Measurements from ENCODE around the gene ETV6. TPM values are rescaled to one million over a fixed set of nuclear protein-coding genes. Genes with fewer than 3 reads are reported as not detected.

ETV6 gene
- polyA plus RNA-seq, 2 of the 4 experiments (the other 2 are of a cell fraction) = 4.0 to 7.0 TPM

GRCh38 chr12:11895421-11896078, 246.1 kb downstream of the ETV6 start (continued):
- TF ChIP-seq REST (IDR thresholded peaks at IDR 0.05) (no peak), MAX (IDR thresholded peaks at IDR 0.05) (no peak), RAD21 (conservative IDR thresholded peaks at IDR 0.05 in 1 of 2, IDR thresholded peaks at IDR 0.05 in 1 of 2) (no peak), HOXA7 (CRISPR knock-in tag; IDR thresholded peaks at IDR 0.05) (no peak), ZC3H11A (IDR thresholded peaks at IDR 0.05) (no peak)

- FAIRE-seq (no peak), ATAC-seq (no peak), DNase-seq (ENCODE audit: low read depth in 1 of 2, low spot score in 1 of 2) (no peak)
- Histone ChIP-seq H3K4me2 (no peak overlapping the region), H3K9me3 (no peaks in the 10 kb centered on the region), H3K4me1 (no peaks in the 10 kb centered on the region), H3K27ac (no peak overlapping the region), H3K4me3 (no peak overlapping the region)
- TF ChIP-seq ESRRA (IDR thresholded peaks at IDR 0.05; ENCODE audit: borderline replicate concordance, low read length) = no peak
- TF ChIP-seq HOXA7 (CRISPR knock-in tag; IDR thresholded peaks at IDR 0.05) = no peak
- no peak for TF ChIP-seq RCOR1 (IDR thresholded peaks at IDR 0.05; ENCODE audit: low read depth, low read length)
- TF ChIP-seq KDM1A (IDR thresholded peaks at IDR 0.05; ENCODE audit: low read depth) = no peak
- no peak for TF ChIP-seq SMC3 (IDR thresholded peaks at IDR 0.05)
- no peak for TF ChIP-seq RAD21 (conservative IDR thresholded peaks at IDR 0.05 in 1 of 2, IDR thresholded peaks at IDR 0.05 in 1 of 2)
- no peak for TF ChIP-seq MAX (IDR thresholded peaks at IDR 0.05)
- TF ChIP-seq REST (IDR thresholded peaks at IDR 0.05) = no peak
- 87% methylated on average over 3 of the region's 3 CpGs for WGBS (ENCODE audit: missing lambda C conversion rate)
- ChIA-PET POLR2A (no interaction called here), CTCF (interaction anchor here (0.9 to 1.3 kb wide), 3 partner anchors 13 to 137 kb away, joined by 3 to 4 read pairs (median 3); no protein-coding TSS in a partner anchor)
Observed at GRCh38 chr12:11896417-11896929, 247.0 kb downstream of the ETV6 start.

- Histone ChIP-seq H3K9me3 (no peaks in the 10 kb centered on the region), H3K4me3 (no peak overlapping the region), H3K4me1 (no peaks in the 10 kb centered on the region), H3K27ac (no peak overlapping the region), H3K4me2 (no peak overlapping the region)
- 71% methylated on average over 2 of the region's 2 CpGs for WGBS (ENCODE audit: missing lambda C conversion rate)
- ATAC-seq (no peak), DNase-seq (ENCODE audit: low read depth in 1 of 2, low spot score in 1 of 2) (no peak), FAIRE-seq (no peak)
- POLR2A ChIA-PET = no interaction called here
- CTCF ChIA-PET = no interaction called here
- TF ChIP-seq ZNF302 (CRISPR knock-in tag; IDR thresholded peaks at IDR 0.05) (no peak), ZC3H11A (IDR thresholded peaks at IDR 0.05) (no peak), NPAS2 (CRISPR knock-in tag; IDR thresholded peaks at IDR 0.05; ENCODE audit: borderline replicate concordance) (no peak), RAD21 (conservative IDR thresholded peaks at IDR 0.05 in 1 of 2, IDR thresholded peaks at IDR 0.05 in 1 of 2) (no peak), PBX3 (IDR thresholded peaks at IDR 0.05) (no peak), CHD4 (IDR thresholded peaks at IDR 0.05; ENCODE audit: borderline replicate concordance) (no peak), HOXB13 (CRISPR knock-in tag; IDR thresholded peaks at IDR 0.05; ENCODE audit: low read depth) (no peak), TFCP2L1 (CRISPR knock-in tag; IDR thresholded peaks at IDR 0.05) (no peak), PHF8 (IDR thresholded peaks at IDR 0.05; ENCODE audit: borderline replicate concordance, low read depth) (no peak), BHLHE40 (IDR thresholded peaks at IDR 0.05; ENCODE audit: low read depth, low read length) (no peak), HES2 (IDR thresholded peaks at IDR 0.05) (no peak), E2F6 (IDR thresholded peaks at IDR 0.05; ENCODE audit: borderline replicate concordance, low read depth) (no peak), HMGXB4 (CRISPR knock-in tag; IDR thresholded peaks at IDR 0.05; ENCODE audit: borderline replicate concordance) (no peak)
Observed at GRCh38 chr12:11897923-11898322, 248.4 kb downstream of the ETV6 start.

All from A549 (cell line).